A549 (cell line): Measurements from ENCODE around the gene NGB.

Experiments
- CTCF ChIP-seq: fragments of >200 bp; sonication (Bioruptor Twin); formaldehyde crosslinking; IDR thresholded peaks from 3 replicates; pipeline ENCODE4 v1.5.1; 2016
- ESRRA ChIP-seq: fragments of 150-350 bp; IDR thresholded peaks from 2 replicates; pipeline ENCODE4 v1.6.1; 2014; ENCODE audit warnings: mild to moderate bottlenecking, low read length, borderline replicate concordance
- RAD21 ChIP-seq, 2 experiments: fragments of >200 bp in 1 of 2; sonication (Bioruptor Twin) in 1 of 2; formaldehyde crosslinking in 1 of 2; IDR thresholded peaks in 1 of 2; conservative IDR thresholded peaks in 1 of 2; 2 replicates in 1 of 2; 3 replicates in 1 of 2; pipeline ENCODE4 v1.6.1; 2012 to 2018; ENCODE audit warnings: inconsistent platforms in 1 of 2

- TF ChIP-seq RAD21 (conservative IDR thresholded peaks at IDR 0.05 in 1 of 2, IDR thresholded peaks at IDR 0.05 in 1 of 2): no peak
- TF ChIP-seq CTCF: no peak
- TF ChIP-seq ESRRA: no peak
These were observed 31.6 kb downstream of the NGB start for GRCh38 chr14:77239412-77239811.
